Measurements from ENCODE around the gene SLC15A1.

- TF ChIP-seq, protein P1, sequence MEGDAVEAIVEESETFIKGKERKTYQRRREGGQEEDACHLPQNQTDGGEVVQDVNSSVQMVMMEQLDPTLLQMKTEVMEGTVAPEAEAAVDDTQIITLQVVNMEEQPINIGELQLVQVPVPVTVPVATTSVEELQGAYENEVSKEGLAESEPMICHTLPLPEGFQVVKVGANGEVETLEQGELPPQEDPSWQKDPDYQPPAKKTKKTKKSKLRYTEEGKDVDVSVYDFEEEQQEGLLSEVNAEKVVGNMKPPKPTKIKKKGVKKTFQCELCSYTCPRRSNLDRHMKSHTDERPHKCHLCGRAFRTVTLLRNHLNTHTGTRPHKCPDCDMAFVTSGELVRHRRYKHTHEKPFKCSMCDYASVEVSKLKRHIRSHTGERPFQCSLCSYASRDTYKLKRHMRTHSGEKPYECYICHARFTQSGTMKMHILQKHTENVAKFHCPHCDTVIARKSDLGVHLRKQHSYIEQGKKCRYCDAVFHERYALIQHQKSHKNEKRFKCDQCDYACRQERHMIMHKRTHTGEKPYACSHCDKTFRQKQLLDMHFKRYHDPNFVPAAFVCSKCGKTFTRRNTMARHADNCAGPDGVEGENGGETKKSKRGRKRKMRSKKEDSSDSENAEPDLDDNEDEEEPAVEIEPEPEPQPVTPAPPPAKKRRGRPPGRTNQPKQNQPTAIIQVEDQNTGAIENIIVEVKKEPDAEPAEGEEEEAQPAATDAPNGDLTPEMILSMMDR (conservative IDR thresholded peaks at IDR 0.05 in 1 of 2, IDR thresholded peaks at IDR 0.05 in 1 of 2; ENCODE audit: extremely low read depth in 1 of 2, insufficient read depth in 1 of 2, low read depth in 1 of 2, low read length in 2 of 2), result no peak
- TF ChIP-seq EZH2 (IDR thresholded peaks at IDR 0.05; ENCODE audit: borderline replicate concordance, low read length), result no peak
Observed at GRCh38 chr13:98761986-98762616, 9.6 kb upstream of the SLC15A1 start.

Data from mammary epithelial cell (primary cell).